ENCODE data around the gene MTCL1.

DNA sequence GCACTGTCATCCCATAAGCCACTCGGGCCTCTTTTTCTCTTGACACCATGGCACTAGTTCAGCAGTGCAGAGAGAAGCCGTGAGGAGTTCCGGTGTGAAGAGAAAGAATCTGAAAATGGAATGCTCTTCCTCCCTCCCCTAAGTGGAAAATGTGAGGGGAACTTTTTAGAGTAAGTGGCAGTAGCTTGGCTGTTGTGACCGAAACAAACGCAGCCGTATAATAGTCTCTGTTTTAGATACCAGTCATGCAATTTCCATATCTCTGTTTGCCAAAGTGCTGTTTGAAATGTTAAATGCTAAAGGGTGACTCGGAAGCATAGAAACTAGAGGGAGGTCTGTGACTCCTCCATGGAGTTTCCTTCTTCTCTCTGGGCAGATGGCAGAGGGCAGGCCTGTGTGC is 122.9 kb downstream of the MTCL1 start:
- no peak for TF ChIP-seq EZH2 (IDR thresholded peaks at IDR 0.05; ENCODE audit: borderline replicate concordance, low read depth, low read length, poor library complexity, severe bottlenecking)
- TF ChIP-seq CTCF (conservative IDR thresholded peaks at IDR 0.05; ENCODE audit: low read depth, low read length) = no peak

Measured in A673 (cell line).